SU-DHL-6 (cell line): ENCODE measurements around the gene PEA15.

Experiments used
- H2AFZ ChIP-seq: fragments of 200-600 bp; sonication (generic); 2 replicates; pipeline ENCODE4 v1.6.1; 2014; ENCODE audit warnings: low read depth, mild to moderate bottlenecking, moderate library complexity, mixed read lengths, antibody characterized with exemption, low read length; ENCODE audit not compliant: severe bottlenecking
- H3F3A ChIP-seq: fragments of 200-600 bp; shearing (Covaris generic); 2 replicates; pipeline ENCODE4 v1.6.0; 2016; ENCODE audit warnings: antibody characterized with exemption, mild to moderate bottlenecking; ENCODE audit not compliant: insufficient read depth
- H3K27ac ChIP-seq: fragments of 200-600 bp; sonication (generic); 2 replicates; pipeline ENCODE4 v1.5.1; 2016; ENCODE audit warnings: low read depth, mild to moderate bottlenecking, low read length, moderate library complexity, mixed read lengths
- H3K27me3 ChIP-seq: fragments of 200-600 bp; sonication (generic), shearing (Covaris generic); 2 replicates; pipeline ENCODE4 v1.6.0; 2014; ENCODE audit warnings: mild to moderate bottlenecking, low read length
- H3K36me3 ChIP-seq: fragments of 200-600 bp; sonication (generic); 2 replicates; pipeline ENCODE4 v1.6.1; 2014; ENCODE audit warnings: mild to moderate bottlenecking, low read length, mixed read lengths
- H3K4me2 ChIP-seq: fragments of 300-600, 200-600 bp; shearing (Covaris generic), sonication (generic); 2 replicates; pipeline ENCODE4 v1.6.0; 2014; ENCODE audit warnings: low read length, low read depth, mild to moderate bottlenecking; ENCODE audit not compliant: poor library complexity, severe bottlenecking
- H3K4me3 ChIP-seq: fragments of 200-600 bp; sonication (generic); 2 replicates; pipeline ENCODE4 v1.5.1; 2014; ENCODE audit warnings: antibody characterized with exemption, low read length, mild to moderate bottlenecking, mixed read lengths; ENCODE audit not compliant: insufficient read depth, poor library complexity, severe bottlenecking
- H3K79me2 ChIP-seq: fragments of 200-600 bp; sonication (generic); 2 replicates; pipeline ENCODE4 v1.6.1; 2014; ENCODE audit warnings: mild to moderate bottlenecking, low read length, moderate library complexity; ENCODE audit not compliant: insufficient read depth
- H3K9ac ChIP-seq: fragments of 200-600 bp; sonication (generic); 2 replicates; pipeline ENCODE4 v1.7.0; 2014; ENCODE audit warnings: mild to moderate bottlenecking, low read length
- H3K9me2 ChIP-seq: fragments of 200-600 bp; sonication (generic); replicated peaks from 2 replicates; pipeline ENCODE4 v1.6.1; 2014; ENCODE audit warnings: low read length; ENCODE audit not compliant: insufficient read depth
- H3K9me3 ChIP-seq: fragments of 200-600 bp; sonication (generic); 2 replicates; pipeline ENCODE4 v1.6.1; 2014; ENCODE audit warnings: low read length, mixed read lengths; ENCODE audit not compliant: insufficient read depth
- H4K20me1 ChIP-seq: fragments of 200-600 bp; sonication (generic); 2 replicates; pipeline ENCODE4 v1.6.1; 2014; ENCODE audit warnings: low read depth, mild to moderate bottlenecking, antibody characterized with exemption, low read length, moderate library complexity, mixed read lengths
- EZH2phosphoT487 ChIP-seq: fragments of 200-600 bp; sonication (generic), shearing (Covaris generic); conservative IDR thresholded peaks from 2 replicates; pipeline ENCODE4 v1.6.1; 2018; ENCODE audit warnings: mild to moderate bottlenecking, antibody characterized with exemption, low read length, moderate library complexity, mixed read lengths
- TF ChIP-seq, protein P1 (sequence below): fragments of 200-600 bp; sonication (generic); IDR thresholded peaks from one replicate; pipeline ENCODE4 v1.5.1; 2017; ENCODE audit warnings: antibody characterized with exemption, mild to moderate bottlenecking, low read length, moderate library complexity; ENCODE audit not compliant: insufficient read depth, poor library complexity, severe bottlenecking

Gene PEA15

GRCh38 chr1:160205242-160206035 lies at the start of gene PEA15:
TSS of gene PEA15 (plus strand) at chr1:160205384. CDS start at chr1:160211545, 6,161 bp downstream.
- Histone ChIP-seq H2AFZ (peak within 1 kb of the TSS; percentile 95), H3K27me3 (no peaks in the 10 kb centered on the region), H3K9me3 (no peaks in the 10 kb centered on the region), H3K4me3 (peak within 1 kb of the TSS; percentile 81), H3K36me3 (no peaks in the 10 kb centered on the region), H3K4me2 (peak within 1 kb of the TSS; percentile 79), H3K9me2 (no peaks in the 10 kb centered on the region), H4K20me1 (no peaks in the 10 kb centered on the region), H3K79me2 (peaks cover 8% of the 10 kb centered on the region; the same call in 1 of the 2 replicates), H3K27ac (peak within 1 kb of the TSS; percentile 71), H3F3A (peaks cover 22% of the 10 kb centered on the region), H3K9ac (peak within 1 kb of the TSS; percentile 93)
- no peak for TF ChIP-seq EZH2phosphoT487
- TF ChIP-seq, protein P1, sequence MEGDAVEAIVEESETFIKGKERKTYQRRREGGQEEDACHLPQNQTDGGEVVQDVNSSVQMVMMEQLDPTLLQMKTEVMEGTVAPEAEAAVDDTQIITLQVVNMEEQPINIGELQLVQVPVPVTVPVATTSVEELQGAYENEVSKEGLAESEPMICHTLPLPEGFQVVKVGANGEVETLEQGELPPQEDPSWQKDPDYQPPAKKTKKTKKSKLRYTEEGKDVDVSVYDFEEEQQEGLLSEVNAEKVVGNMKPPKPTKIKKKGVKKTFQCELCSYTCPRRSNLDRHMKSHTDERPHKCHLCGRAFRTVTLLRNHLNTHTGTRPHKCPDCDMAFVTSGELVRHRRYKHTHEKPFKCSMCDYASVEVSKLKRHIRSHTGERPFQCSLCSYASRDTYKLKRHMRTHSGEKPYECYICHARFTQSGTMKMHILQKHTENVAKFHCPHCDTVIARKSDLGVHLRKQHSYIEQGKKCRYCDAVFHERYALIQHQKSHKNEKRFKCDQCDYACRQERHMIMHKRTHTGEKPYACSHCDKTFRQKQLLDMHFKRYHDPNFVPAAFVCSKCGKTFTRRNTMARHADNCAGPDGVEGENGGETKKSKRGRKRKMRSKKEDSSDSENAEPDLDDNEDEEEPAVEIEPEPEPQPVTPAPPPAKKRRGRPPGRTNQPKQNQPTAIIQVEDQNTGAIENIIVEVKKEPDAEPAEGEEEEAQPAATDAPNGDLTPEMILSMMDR, result no peak

DNA sequence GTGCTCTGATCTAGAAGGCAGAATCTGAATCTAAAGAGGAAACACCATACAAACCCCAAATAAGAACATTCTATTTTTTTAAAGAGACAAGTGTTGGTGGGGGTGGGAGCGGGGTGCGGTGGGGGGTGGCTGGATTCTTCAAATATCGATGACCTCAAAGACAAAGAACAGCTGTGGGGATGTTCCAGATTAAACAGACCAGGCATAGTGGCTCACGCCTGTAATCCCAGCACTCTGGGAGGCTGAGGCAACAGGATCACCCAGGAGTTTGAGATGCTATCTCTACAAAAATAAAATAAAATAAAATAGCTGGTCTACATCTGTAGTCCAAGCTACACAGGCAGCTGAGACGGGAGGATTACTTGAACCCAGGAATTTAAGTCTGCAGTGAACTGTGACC lies 48.8 kb upstream of the PEA15 start:
- H2AFZ ChIP-seq, result no peak overlapping the region
- H3F3A ChIP-seq, result no peaks in the 10 kb centered on the region
- H3K4me3 ChIP-seq, result no peak overlapping the region
- H3K4me2 ChIP-seq, result no peak overlapping the region
- no peaks in the 10 kb centered on the region for H3K36me3 ChIP-seq
- no peaks in the 10 kb centered on the region for H3K9me3 ChIP-seq
- no peak overlapping the region for H3K9ac ChIP-seq
- H3K79me2 ChIP-seq, result no peaks in the 10 kb centered on the region
- H3K27me3 ChIP-seq, result no peaks in the 10 kb centered on the region
- H4K20me1 ChIP-seq, result no peaks in the 10 kb centered on the region
- TF ChIP-seq, protein P1, result no peak
- no peak for TF ChIP-seq EZH2phosphoT487
- no peaks in the 10 kb centered on the region for H3K9me2 ChIP-seq
- H3K27ac ChIP-seq, result no peak overlapping the region

DNA sequence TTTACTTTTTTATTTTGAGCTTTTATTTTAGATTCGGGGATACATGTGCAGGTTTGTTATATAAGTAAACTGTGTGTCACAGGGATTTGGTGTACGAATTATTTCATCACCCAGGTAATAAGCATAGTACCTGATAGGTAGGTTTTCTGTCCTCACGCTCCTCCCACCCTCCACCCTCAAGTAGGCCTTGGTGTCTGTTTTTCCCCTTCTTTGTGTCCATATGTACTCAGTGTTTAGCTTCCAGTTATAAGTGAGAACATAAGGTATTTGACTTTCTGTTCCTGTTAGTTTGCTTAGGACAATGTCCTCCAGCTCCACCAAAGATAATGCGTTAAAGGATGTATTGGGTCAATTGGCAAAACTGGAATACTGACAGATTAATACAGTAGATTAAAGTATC lies 48.0 kb upstream of the PEA15 start:
- Histone ChIP-seq H4K20me1 (no peaks in the 10 kb centered on the region), H3K27ac (no peak overlapping the region), H3K9ac (no peak overlapping the region), H3K79me2 (no peaks in the 10 kb centered on the region), H3K4me3 (no peak overlapping the region), H2AFZ (no peak overlapping the region), H3K9me3 (no peaks in the 10 kb centered on the region), H3K36me3 (no peaks in the 10 kb centered on the region), H3K4me2 (no peak overlapping the region), H3F3A (no peaks in the 10 kb centered on the region), H3K27me3 (no peaks in the 10 kb centered on the region), H3K9me2 (no peaks in the 10 kb centered on the region)
- TF ChIP-seq EZH2phosphoT487, result no peak
- TF ChIP-seq, protein P1, result no peak
